HG02981 (cell line): Measurements from ENCODE around the gene MYLK.

Source experiments
- ATAC-seq: cut with Tn5 transposase; IDR thresholded peaks from one replicate; pipeline ENCODE4 v1.9.1; 2021; ENCODE audit warnings: mild to moderate bottlenecking, moderate library complexity; ENCODE audit not compliant: unreplicated experiment

Gene MYLK

DNA sequence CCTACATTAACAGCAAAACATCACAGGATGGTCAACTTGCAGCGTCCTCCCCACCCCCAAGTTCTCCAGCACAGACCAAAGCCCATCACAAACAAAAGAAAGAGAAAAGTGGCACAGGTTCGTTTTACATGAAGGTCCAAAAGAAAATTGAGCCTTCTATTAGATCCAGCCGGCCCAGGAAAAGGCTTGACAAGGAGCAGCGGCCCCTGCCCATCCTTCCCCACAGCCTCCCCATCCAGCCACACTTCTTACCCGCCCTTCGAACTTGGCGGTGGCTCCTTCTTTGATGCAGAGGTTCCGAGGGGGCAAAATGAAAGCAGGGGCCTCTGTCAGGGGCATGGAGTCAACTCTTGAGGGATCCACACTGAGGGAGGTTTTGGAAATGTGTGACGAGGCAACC lies 90.7 kb downstream of the MYLK start:
- no peak for ATAC-seq

DNA sequence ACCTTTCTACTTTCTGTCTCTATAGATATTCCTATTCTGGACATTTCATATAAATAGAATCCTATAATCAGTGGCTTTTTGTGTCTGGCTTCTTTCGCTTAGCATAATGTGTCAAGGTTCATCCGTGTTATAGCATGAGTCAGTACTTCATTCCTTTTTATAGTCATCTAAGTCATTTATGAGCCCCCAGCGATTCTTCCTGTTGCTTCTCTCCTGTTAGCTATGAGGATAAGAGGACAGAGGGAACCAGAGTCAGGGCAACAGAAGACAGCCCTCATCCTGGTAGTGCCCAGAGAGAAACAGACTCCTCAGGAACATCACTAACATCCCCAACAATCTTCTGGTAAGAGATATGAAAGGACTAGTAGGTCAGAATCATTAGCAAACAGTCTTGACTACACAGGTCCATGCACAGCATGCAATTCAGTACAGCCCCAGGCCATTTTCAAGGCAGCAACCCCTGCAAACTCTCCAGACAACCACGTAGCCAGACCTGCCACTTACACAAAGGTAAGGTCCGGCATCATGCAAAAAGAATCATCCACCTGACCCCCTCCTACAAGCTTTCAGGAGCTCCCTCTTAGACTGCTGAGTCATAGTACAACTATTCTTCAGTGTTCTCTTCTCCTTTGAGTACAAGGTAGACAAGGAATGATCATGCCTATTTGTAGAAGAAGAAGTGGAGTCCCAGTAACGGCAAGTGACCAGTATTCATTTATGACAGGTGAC lies 91.5 kb downstream of the MYLK start:
- no peak for ATAC-seq

DNA sequence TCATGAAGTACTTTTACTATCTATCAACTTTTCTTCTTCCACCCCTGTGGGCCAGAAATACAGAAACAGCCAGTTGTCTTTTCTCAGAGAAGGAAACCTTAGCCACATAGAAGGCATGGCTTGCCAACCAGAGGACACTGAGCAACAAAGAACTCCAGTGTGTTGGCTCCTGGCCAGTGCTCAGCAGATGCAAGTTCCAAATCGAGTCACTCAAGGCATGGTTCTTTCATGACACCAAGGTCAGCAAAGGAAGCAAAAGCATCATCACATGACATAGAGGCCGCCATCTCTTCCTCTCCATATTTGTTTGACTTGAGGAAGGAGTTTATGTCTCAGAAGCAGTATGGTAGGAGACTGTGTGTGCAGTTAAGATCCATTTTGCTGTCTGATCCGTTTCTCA lies 92.2 kb downstream of the MYLK start:
- ATAC-seq = no peak

DNA sequence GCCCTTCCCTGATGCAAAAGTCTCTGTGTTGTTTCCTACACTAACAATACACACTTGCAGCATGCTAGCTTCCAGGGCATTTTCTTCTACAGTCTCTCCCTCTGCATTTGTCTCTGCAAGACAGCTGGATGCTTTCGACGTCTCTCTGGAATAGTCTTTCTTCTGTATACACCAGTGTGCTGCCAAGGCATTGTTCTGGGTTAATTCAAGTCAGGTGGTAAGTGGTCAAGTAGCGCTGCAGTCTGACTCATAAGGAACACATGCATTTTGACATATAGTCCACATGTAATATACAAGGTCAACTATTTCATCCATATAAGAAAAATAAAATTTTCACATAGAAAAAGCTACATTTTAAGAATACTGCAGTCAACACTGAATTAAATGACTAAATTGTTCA lies 92.7 kb downstream of the MYLK start:
- no peak for ATAC-seq

- no peak for ATAC-seq
Observed at GRCh38 chr3:123791073-123791370, 93.1 kb downstream of the MYLK start.

GRCh38 chr3:123790254-123791072 lies 93.7 kb downstream of the MYLK start:
- ATAC-seq = no peak

- ATAC-seq = no peak
Observed at GRCh38 chr3:123789760-123790159, 94.4 kb downstream of the MYLK start.

GRCh38 chr3:123789160-123789559 lies 95.0 kb downstream of the MYLK start:
- no peak for ATAC-seq

GRCh38 chr3:123788710-123789109 lies 95.4 kb downstream of the MYLK start:
- no peak for ATAC-seq

DNA sequence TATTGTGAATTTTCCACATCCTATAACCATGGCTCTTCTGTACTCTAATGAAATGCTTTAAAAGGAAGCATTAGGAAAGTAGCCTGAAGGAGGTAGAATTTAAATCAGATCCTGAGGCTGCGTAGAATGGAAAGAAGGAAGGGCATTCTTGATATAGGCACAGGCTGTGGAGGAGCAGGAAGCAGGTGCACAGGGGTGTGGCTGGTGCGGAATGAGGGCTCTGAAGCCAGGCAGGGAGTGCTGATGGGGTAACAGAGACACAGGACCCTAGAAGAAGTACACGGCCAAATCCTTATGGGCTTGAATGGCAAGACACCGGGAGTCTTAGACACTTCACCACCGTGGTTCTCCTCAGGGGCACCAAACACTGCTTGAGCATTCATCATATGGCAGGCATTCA lies 97.0 kb downstream of the MYLK start:
- ATAC-seq = no peak

GRCh38 chr3:123785602-123786001 lies 98.5 kb downstream of the MYLK start:
- ATAC-seq = no peak

DNA sequence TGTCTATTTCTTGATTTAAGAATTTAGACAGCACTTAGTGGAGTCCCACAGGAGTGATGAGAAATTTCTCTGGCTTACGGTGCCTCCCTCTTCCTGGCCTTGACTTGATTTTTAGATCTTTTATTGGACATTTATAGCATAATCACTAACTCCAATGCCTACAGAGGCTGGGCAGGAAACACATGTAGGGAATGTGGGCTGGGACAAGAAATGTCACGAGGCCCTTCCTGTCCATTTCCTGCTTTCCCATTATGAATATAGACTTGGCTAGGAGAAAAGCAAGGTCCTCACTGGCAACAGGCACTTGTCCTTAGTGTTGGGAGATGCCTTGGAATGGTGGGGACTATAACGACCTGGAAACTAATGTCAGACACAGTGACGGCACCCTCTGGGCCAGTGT lies 100.3 kb downstream of the MYLK start:
- no peak for ATAC-seq

DNA sequence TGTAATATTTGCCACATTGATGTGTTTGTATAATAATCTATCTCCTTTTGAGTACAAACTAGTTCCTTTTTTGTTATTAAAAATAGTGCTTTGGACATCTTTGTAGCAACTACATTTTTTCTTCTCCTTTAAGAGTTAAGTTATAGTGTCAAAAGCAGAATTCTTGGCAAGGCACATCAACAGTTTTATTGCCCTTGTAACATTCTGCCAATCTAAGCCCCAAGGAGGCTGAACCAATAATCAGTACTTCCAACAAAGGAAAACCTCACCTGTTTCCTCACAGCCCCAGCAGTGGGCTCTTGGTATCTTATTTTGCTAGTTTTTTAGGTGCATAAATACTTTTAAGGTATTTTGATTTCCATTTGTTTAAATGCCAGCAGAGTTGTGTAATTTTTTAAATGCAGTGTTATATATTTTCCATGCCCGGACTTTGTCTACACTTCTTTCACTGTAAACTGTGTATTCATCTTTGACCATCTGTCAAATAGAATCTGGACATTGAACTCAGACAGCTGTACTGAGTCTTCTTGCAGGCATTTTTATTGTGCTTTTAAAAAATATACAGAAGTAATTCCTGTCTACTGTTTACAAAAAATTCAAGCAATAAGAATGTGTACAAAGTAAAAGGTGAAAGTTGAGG lies 101.0 kb downstream of the MYLK start:
- no peak for ATAC-seq

- no peak for ATAC-seq
Observed at GRCh38 chr3:123782488-123782887, 101.6 kb downstream of the MYLK start.

GRCh38 chr3:123781571-123782275 lies 102.4 kb downstream of the MYLK start:
- no peak for ATAC-seq

GRCh38 chr3:123781138-123781537 lies 103.0 kb downstream of the MYLK start:
- ATAC-seq = no peak

DNA sequence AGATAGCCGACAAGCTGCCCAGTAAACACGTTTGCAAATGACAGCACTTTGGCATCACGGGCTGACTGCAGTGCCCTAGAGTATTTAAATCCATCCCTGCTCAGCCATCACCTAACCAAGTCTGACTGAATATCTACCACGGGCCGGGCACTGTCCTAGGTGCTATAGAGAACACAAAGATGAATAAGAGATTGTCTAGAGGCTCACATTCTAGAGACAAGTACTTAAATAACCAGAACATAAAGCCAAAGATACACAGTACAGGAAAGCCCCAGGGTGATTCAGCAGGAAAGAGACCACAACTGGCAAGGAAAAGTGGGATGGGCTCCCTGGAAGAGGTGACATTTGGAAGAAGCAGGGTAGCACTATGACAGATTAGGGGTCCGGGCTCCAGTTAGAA lies 103.5 kb downstream of the MYLK start:
- ATAC-seq = no peak

DNA sequence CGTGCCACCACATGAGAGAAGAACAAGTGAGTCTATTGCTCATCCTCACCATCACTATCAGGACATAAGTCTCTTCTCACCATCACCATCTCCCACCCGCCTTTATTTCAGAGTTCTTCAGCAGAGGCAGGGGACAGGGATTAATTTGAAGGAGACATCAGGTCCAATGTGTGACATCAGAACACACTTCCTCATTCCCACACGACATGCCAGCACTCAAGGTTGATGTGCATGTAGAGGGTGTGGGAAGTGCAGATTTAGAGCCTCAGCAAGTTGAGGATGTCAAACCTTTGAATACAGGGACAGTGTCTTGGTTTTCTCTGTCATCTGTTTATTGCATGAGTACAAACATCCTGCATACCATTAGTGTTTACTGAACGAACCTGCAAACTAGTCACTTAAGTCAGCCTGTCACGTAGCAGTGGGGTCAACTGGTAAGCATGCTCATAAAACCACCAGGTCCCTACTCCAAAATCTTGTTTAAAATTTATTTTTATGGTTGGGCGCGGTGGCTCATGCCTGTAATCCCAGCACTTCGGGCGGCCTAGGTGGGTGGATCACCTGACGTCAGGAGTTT lies 104.4 kb downstream of the MYLK start:
- ATAC-seq = no peak

DNA sequence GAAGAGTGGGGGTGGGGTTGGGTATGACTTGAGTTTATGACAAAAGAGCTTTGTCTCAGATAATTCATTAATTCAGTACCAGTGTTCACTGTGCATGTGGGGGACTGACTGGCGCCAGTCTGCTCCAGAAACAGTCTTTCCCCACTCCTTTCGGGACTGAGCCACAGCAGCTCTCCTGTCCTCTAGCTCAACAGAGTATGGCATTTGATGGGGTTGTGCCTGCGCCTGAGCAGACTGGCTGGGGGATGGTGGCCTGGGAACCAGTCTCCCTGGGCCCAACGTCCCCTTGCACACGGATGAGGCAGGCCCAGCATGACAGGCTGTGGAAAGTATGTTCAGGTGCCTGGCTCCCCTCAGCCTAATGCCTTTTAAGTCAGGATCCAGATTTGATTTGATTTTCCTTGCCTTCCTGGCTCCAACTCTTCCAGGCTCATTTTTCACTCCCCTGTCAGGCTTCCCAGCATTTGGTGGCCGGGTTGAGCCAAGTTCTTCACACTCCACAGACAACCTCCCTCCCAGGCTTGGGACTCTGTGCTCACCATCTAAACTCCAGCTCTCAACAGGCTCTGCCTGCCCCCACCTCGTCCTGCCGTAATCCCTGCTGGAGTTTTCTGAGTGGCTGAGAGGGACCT lies 105.0 kb downstream of the MYLK start:
- ATAC-seq = no peak

DNA sequence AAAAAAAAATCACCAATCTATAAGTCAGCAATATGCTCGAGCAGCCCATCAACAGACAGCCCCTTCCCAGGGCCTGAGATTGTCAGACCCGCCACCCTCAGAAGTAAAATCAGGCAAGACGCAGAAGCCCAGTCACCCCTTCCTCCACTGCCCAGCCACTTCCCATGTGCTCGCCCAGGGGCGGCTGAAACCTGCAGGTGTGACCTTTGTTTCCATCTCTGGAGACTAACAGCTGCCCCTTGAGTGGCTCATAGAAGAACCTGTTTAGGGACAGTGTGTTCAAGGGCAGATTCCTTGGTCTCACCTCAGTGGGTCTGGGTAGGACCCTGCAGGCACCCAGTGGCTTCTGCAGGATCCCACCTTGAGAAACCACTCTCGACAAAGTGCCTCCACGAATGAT lies 105.6 kb downstream of the MYLK start:
- ATAC-seq = no peak
